Measurements from ENCODE around the gene MYO1E. TPM values are rescaled to one million over a fixed set of nuclear protein-coding genes. Genes with fewer than 3 reads are reported as not detected.

The MYO1E gene
- total RNA-seq, 1 experiment from 2014 or later = 83.6 TPM

- TF ChIP-seq ATF6 (CRISPR knock-in tag; IDR thresholded peaks at IDR 0.05) = no peak
- TF ChIP-seq IRF1 (CRISPR knock-in tag; IDR thresholded peaks at IDR 0.05) = no peak
- TF ChIP-seq FOXP1 (CRISPR knock-in tag; IDR thresholded peaks at IDR 0.05; ENCODE audit: borderline replicate concordance) = no peak
- no peak for TF ChIP-seq AR (CRISPR knock-in tag; IDR thresholded peaks at IDR 0.05)
- no peak for TF ChIP-seq STAT6 (CRISPR knock-in tag; conservative IDR thresholded peaks at IDR 0.05; ENCODE audit: low read depth)
- no peak for TF ChIP-seq CREM (CRISPR knock-in tag; IDR thresholded peaks at IDR 0.05)
- no peak for TF ChIP-seq ZNF532 (CRISPR knock-in tag; IDR thresholded peaks at IDR 0.05; ENCODE audit: borderline replicate concordance)
- TF ChIP-seq NFATC4 (CRISPR knock-in tag; IDR thresholded peaks at IDR 0.05) = no peak
- no peak for TF ChIP-seq OVOL2 (CRISPR knock-in tag; IDR thresholded peaks at IDR 0.05; ENCODE audit: borderline replicate concordance)
- TF ChIP-seq ERG (CRISPR knock-in tag; IDR thresholded peaks at IDR 0.05) = no peak
These were observed 42.9 kb downstream of the MYO1E start (continued) for GRCh38 chr15:59329570-59330350.
